HL-60 (cell line): ENCODE data around the gene NRG4.

Experiments
- DNase-seq, 2 experiments: peaks; one replicate each; pipeline ENCODE4 v3.0.0-alpha.2; 2010 to 2020; ENCODE audit warnings: low read depth in 1 of 2, low spot score in 1 of 2
- H3K27ac ChIP-seq: fragments of 250-450 bp; sonication (Bioruptor Pico); replicated peaks from 2 replicates; pipeline ENCODE4 v1.5.1; 2020; ENCODE audit warnings: mild to moderate bottlenecking, moderate library complexity
- H3K27me3 ChIP-seq: fragments of 250-450 bp; sonication (Bioruptor Pico); 2 replicates; pipeline ENCODE4 v1.5.1; 2021; ENCODE audit warnings: mild to moderate bottlenecking, moderate library complexity; ENCODE audit not compliant: insufficient read depth, poor library complexity, severe bottlenecking
- H3K4me3 ChIP-seq: replicated peaks from 2 replicates; pipeline ENCODE4 v1.5.1; 2011; ENCODE audit warnings: mild to moderate bottlenecking, control low read depth, low read length; ENCODE audit not compliant: insufficient read depth
- CTCF ChIP-seq: IDR thresholded peaks from one replicate; pipeline ENCODE4 v1.5.1; 2011; ENCODE audit warnings: low read length, control low read depth, inconsistent platforms; ENCODE audit not compliant: insufficient read depth
- GABPA ChIP-seq: IDR thresholded peaks from 2 replicates; pipeline ENCODE4 v1.6.1; 2012; ENCODE audit warnings: low read depth
- POLR2AphosphoS5 ChIP-seq: IDR thresholded peaks from 2 replicates; pipeline ENCODE4 v1.6.1; 2012; ENCODE audit warnings: low read depth
- REST ChIP-seq: IDR thresholded peaks from 2 replicates; pipeline ENCODE4 v1.6.1; 2012; ENCODE audit warnings: low read depth; ENCODE audit not compliant: insufficient replicate concordance
- SPI1 ChIP-seq: IDR thresholded peaks from 2 replicates; pipeline ENCODE4 v1.6.1; 2012; ENCODE audit warnings: low read depth, mild to moderate bottlenecking, borderline replicate concordance

NRG4 gene

GRCh38 chr15:75995611-75996010, 16.6 kb downstream of the NRG4 start:
- Histone ChIP-seq H3K27me3 (no peaks in the 10 kb centered on the region), H3K27ac (no peak overlapping the region), H3K4me3 (no peak overlapping the region)
- TF ChIP-seq REST, result no peak
- TF ChIP-seq CTCF, result no peak
- no peak for DNase-seq

- Histone ChIP-seq H3K4me3 (no peak overlapping the region), H3K27me3 (no peaks in the 10 kb centered on the region), H3K27ac (no peak overlapping the region)
- DNase-seq, result no peak
- TF ChIP-seq SPI1 (no peak), GABPA (no peak), CTCF (no peak), REST (no peak), POLR2AphosphoS5 (no peak)
Measured at GRCh38 chr15:75994220-75994619, 18.0 kb downstream of the NRG4 start.

GRCh38 chr15:75992897-75993296, 19.3 kb downstream of the NRG4 start:
- Histone ChIP-seq H3K27me3 (no peaks in the 10 kb centered on the region), H3K27ac (no peak overlapping the region), H3K4me3 (no peak overlapping the region)
- TF ChIP-seq REST, result no peak
- no peak for TF ChIP-seq GABPA
- TF ChIP-seq SPI1, result no peak
- TF ChIP-seq POLR2AphosphoS5, result no peak
- no peak for TF ChIP-seq CTCF
- no peak for DNase-seq
